Measurements from ENCODE around the gene INTS14.

DNA sequence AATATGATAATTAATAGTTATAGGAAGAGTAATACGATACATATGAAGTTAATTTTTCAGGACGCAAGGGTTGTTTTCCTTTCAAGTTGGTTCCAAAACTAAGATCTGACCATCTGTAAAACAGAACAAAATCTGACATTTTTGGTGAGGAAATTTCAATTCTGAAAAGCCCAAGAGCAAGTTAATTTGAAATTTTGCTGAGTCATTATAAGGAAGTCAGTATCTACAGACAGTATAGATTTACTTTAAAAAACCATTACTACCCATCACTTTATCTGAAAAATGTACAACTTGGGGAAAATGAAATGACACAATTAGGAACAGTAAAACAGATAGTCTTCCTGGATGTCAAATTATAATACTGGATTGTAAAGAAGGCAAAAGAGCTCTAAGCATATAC lies 12.5 kb downstream of the INTS14 start:
- TF ChIP-seq POLR2A (IDR thresholded peaks at IDR 0.05), result no peak
- no peak for TF ChIP-seq CTCF (IDR thresholded peaks at IDR 0.05)
